GM12865 (cell line): ENCODE data around the gene OLFML2A.

Experiments
- DNase-seq: peaks from one replicate; pipeline ENCODE4 v3.0.0; 2010; ENCODE audit warnings: low read depth
- H3K4me3 ChIP-seq: 2 replicates; pipeline ENCODE4 v1.5.1; 2011; ENCODE audit warnings: mild to moderate bottlenecking, low read depth, low read length, control low read depth
- TF ChIP-seq, protein P1 (sequence below): IDR thresholded peaks from 2 replicates; pipeline ENCODE4 v1.5.1; 2011; ENCODE audit warnings: low read length, control low read depth, low read depth, inconsistent platforms; ENCODE audit not compliant: insufficient read depth; ENCODE audit errors: missing control alignments

The OLFML2A gene

DNA sequence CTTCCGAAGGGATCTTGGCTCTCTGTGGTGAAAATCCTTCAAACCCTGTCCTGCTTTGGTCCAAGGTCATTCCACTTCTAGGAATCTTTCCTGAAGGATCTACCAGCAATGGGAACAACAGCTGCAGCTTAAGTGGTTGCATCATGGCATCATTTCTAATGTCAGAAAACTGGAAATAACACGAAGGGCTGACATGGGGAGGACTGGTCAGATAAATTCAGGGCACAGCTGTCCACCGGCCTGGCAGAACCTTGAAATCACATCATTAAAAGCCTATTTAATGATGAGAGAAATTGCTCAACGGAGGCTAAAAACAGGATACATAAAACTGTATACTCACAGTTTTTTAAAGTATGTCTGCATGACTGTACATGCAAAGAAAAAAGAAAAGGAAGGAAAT is 28.3 kb downstream of the OLFML2A start:
- H3K4me3 ChIP-seq: no peak overlapping the region
- TF ChIP-seq, protein P1, sequence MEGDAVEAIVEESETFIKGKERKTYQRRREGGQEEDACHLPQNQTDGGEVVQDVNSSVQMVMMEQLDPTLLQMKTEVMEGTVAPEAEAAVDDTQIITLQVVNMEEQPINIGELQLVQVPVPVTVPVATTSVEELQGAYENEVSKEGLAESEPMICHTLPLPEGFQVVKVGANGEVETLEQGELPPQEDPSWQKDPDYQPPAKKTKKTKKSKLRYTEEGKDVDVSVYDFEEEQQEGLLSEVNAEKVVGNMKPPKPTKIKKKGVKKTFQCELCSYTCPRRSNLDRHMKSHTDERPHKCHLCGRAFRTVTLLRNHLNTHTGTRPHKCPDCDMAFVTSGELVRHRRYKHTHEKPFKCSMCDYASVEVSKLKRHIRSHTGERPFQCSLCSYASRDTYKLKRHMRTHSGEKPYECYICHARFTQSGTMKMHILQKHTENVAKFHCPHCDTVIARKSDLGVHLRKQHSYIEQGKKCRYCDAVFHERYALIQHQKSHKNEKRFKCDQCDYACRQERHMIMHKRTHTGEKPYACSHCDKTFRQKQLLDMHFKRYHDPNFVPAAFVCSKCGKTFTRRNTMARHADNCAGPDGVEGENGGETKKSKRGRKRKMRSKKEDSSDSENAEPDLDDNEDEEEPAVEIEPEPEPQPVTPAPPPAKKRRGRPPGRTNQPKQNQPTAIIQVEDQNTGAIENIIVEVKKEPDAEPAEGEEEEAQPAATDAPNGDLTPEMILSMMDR: no peak
- DNase-seq: no peak

GRCh38 chr9:124808246-124808956 is 31.5 kb downstream of the OLFML2A start:
- TF ChIP-seq, protein P1: no peak
- no peak for DNase-seq
- no peak overlapping the region for H3K4me3 ChIP-seq

- H3K4me3 ChIP-seq: no peak overlapping the region
- DNase-seq: no peak
- TF ChIP-seq, protein P1: no peak
These were observed 32.3 kb downstream of the OLFML2A start for GRCh38 chr9:124809211-124809610.

GRCh38 chr9:124809741-124810500 is 33.0 kb downstream of the OLFML2A start:
- DNase-seq: no peak
- H3K4me3 ChIP-seq: no peak overlapping the region
- TF ChIP-seq, protein P1: no peak

DNA sequence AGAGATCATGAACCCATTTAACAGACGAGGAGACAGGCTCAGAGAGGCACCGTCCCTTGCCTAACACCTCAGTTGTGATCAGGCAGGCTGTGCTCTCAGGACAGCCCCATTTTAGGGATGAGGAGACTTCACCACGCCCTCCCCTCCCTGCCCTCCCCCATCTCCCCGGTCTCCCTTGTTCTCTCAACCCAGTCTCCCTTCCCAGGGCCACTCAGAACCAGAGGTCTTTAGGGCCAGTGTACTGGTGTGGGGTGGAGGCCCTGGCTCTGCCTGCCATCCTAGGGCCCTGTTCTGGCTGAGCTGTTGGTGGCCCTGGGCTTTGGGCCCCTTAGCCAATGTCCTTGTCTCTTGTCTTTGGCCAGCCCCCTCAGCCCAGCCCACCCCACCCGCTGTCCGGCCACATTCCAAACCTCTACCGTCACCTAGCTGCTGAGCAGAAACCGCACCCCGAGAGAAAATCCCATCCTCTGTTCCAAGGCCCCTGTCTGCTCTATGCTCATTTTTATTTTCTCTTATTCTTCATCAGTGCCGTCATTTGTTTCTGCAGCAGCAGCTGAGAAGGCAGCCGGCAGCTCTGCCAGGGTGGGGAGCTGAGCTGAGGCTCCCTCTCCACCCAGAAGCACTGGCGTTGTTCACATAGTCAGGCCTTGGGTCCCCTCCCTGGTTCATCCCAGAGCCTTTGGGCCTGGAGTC is 33.9 kb downstream of the OLFML2A start:
- TF ChIP-seq, protein P1: no peak
- DNase-seq: no peak
- no peak overlapping the region for H3K4me3 ChIP-seq

- TF ChIP-seq, protein P1: no peak
- no peak overlapping the region for H3K4me3 ChIP-seq
- no peak for DNase-seq
These were observed 35.5 kb downstream of the OLFML2A start for GRCh38 chr9:124812441-124812876.
